ENCODE results near the gene MRPL24. TPM values are rescaled to one million over a fixed set of nuclear protein-coding genes. Genes with fewer than 3 reads are reported as not detected.
A peak's percentile ranks its signal among the peaks of the same experiment; 100 is the strongest.

MRPL24 gene
- total and polyA plus RNA-seq, 9 of the 15 experiments (the other 6 are each of a cell fraction or from before 2014, with no cell fraction given): 74.3 to 267 (median 113) TPM

GRCh38 chr1:156692441-156692924, 48.4 kb downstream of the MRPL24 start (continued):
- TF ChIP-seq ZNF592 (IDR thresholded peaks at IDR 0.05) (0 out of 2 replicates have a peak, but pooled peaks have one; percentile 62), BCLAF1 (IDR thresholded peaks at IDR 0.05; ENCODE audit: borderline replicate concordance in 1 of 2, control insufficient read depth in 1 of 2, low read depth in 2 of 2, low read length in 1 of 2) (no peak), NCOR1 (IDR thresholded peaks at IDR 0.05) (no peak), ZNF347 (CRISPR knock-in tag; IDR thresholded peaks at IDR 0.05; ENCODE audit: low read depth) (no peak), DLX4 (CRISPR knock-in tag; IDR thresholded peaks at IDR 0.05) (no peak), NFIC (IDR thresholded peaks at IDR 0.05) (peak; percentile 15; the same call in 1 of the 2 replicates), KAT7 (CRISPR knock-in tag; IDR thresholded peaks at IDR 0.05; ENCODE audit: borderline replicate concordance) (0 out of 2 replicates have a peak, but pooled peaks have one; percentile 68), ZNF696 (CRISPR knock-in tag; conservative IDR thresholded peaks at IDR 0.05) (no peak)
